GM23338 (cell line): ENCODE results near the gene SKIC2. TPM values are rescaled to one million over a fixed set of nuclear protein-coding genes. Genes with fewer than 3 reads are reported as not detected.
"Not testable (repeated sequence)": the region's sequence is repeated elsewhere in the genome, so short reads cannot be mapped to it uniquely, and the experiment has no call there.

ENCODE experiments used
- ATAC-seq: fragments of 200-7000 bp; cut with Tn5 transposase; 3 replicates; pipeline ENCODE4 v1.9.1; 2020
- DNase-seq: peaks from one replicate; pipeline ENCODE4 v3.0.0-alpha.2; 2015; ENCODE audit warnings: low spot score
- H2AFZ ChIP-seq: fragments of 200-600 bp; sonication (generic); 2 replicates; pipeline ENCODE4 v1.8.0; 2016; ENCODE audit warnings: antibody characterized with exemption, mild to moderate bottlenecking, moderate library complexity
- H3F3A ChIP-seq: fragments of 200-600 bp; sonication (generic); replicated peaks from 2 replicates; pipeline ENCODE4 v1.8.0; 2017; ENCODE audit warnings: antibody characterized with exemption, mixed run types, low read depth
- H3K27ac ChIP-seq: fragments of 200-600 bp; sonication (generic); 2 replicates; pipeline ENCODE4 v1.6.1; 2016; ENCODE audit warnings: low read depth
- H3K27me3 ChIP-seq: fragments of 200-600 bp; sonication (generic); 2 replicates; pipeline ENCODE4 v1.8.0; 2016; ENCODE audit warnings: mild to moderate bottlenecking, mixed run types, moderate library complexity; ENCODE audit not compliant: insufficient read depth
- H3K36me3 ChIP-seq: fragments of 200-600 bp; sonication (generic); 2 replicates; pipeline ENCODE4 v1.8.0; 2016; ENCODE audit warnings: mild to moderate bottlenecking; ENCODE audit not compliant: insufficient read depth
- H3K4me1 ChIP-seq: fragments of 200-600 bp; sonication (generic); 2 replicates; pipeline ENCODE4 v1.8.0; 2016; ENCODE audit warnings: mild to moderate bottlenecking, moderate library complexity; ENCODE audit not compliant: insufficient read depth
- H3K4me2 ChIP-seq: fragments of 200-600 bp; sonication (generic); 2 replicates; pipeline ENCODE4 v1.7.1; 2017; ENCODE audit warnings: mixed run types
- H3K4me3 ChIP-seq: fragments of 200-600 bp; sonication (generic); 2 replicates; pipeline ENCODE4 v1.6.1; 2016; ENCODE audit warnings: mixed run types
- H3K79me2 ChIP-seq: fragments of 200-600 bp; sonication (generic); replicated peaks from 2 replicates; pipeline ENCODE4 v1.8.0; 2017; ENCODE audit warnings: mild to moderate bottlenecking; ENCODE audit not compliant: insufficient read depth
- H3K9me2 ChIP-seq: fragments of 200-600 bp; sonication (generic); 2 replicates; pipeline ENCODE4 v1.8.0; 2017; ENCODE audit not compliant: insufficient read depth
- H4K20me1 ChIP-seq: fragments of 200-600 bp; sonication (generic); replicated peaks from 2 replicates; pipeline ENCODE4 v1.8.0; 2017; ENCODE audit warnings: mild to moderate bottlenecking; ENCODE audit not compliant: insufficient read depth
- H3K27ac Mint-ChIP-seq: 2 replicates; pipeline ENCODE4 v1.8.0; 2020; ENCODE audit warnings: inconsistent platforms, mild to moderate bottlenecking, moderate library complexity, mixed read lengths
- H3K27me3 Mint-ChIP-seq: 3 replicates; pipeline ENCODE4 v1.8.0; 2022; ENCODE audit warnings: low read depth, mild to moderate bottlenecking, moderate library complexity, mixed read lengths, inconsistent platforms; ENCODE audit not compliant: insufficient read depth, poor library complexity
- H3K36me3 Mint-ChIP-seq: 3 replicates; pipeline ENCODE4 v1.8.0; 2021; ENCODE audit warnings: low read depth, mild to moderate bottlenecking, inconsistent platforms, moderate library complexity, mixed read lengths
- H3K4me1 Mint-ChIP-seq: 3 replicates; pipeline ENCODE4 v1.8.0; 2020; ENCODE audit warnings: mild to moderate bottlenecking, inconsistent platforms, mixed read lengths
- H3K4me3 Mint-ChIP-seq: 3 replicates; pipeline ENCODE4 v1.8.0; 2021; ENCODE audit warnings: moderate library complexity, mild to moderate bottlenecking, inconsistent platforms, mixed read lengths
- H3K9me3 Mint-ChIP-seq: 3 replicates; pipeline ENCODE4 v1.8.0; 2020; ENCODE audit warnings: moderate library complexity, mild to moderate bottlenecking, inconsistent platforms, mixed read lengths
- polyA plus RNA-seq: library from polyadenylated mRNA; unstranded; fragments of >200 nt; fragmentation: Nextera tagmentation; extraction: Ambion mirVana; gene quantifications from 2 replicates; pipeline ENCODE4 v1.2.1, GENCODE V29; 2016
- total RNA-seq: library from RNA; depleted of rRNA; stranded (reverse); fragments of >200 nt; shearing (Covaris generic); gene quantifications from 2 replicates; pipeline ENCODE4 v1.2.3, GENCODE V29; 2014
- TF ChIP-seq, protein P1 (sequence below): fragments of 250-450 bp; sonication (Bioruptor Pico); IDR thresholded peaks from 2 replicates; pipeline ENCODE4 v1.5.0; 2020; ENCODE audit warnings: mild to moderate bottlenecking, moderate library complexity

The SKIC2 gene
- total and polyA plus RNA-seq, 2 experiments from 2014 or later, result 21.6 to 47.2 TPM

DNA sequence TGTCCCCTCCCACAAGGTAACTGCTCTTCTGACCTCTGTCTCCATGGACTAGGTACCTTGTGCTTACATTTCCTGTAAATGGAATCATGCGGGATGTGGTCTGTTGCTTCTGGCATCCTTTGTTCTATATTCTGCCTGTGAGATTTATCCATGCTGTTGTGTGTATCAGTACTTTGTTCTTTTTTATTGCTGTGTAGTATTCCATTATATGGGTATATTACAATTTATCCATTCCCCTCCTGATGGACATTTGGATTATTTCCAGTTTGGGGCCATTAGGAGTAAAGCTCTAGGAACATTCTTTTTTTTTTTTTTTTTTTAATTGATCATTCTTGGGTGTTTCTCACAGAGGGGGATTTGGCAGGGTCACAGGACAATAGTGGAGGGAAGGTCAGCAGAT lies 28.0 kb upstream of the SKIC2 start:
- H3K4me3 Mint-ChIP-seq, result no peak overlapping the region
- H3K27me3 Mint-ChIP-seq, result peaks cover 12% of the 10 kb centered on the region
- H3K4me1 Mint-ChIP-seq, result peaks cover 3% of the 10 kb centered on the region; the same call in 1 of the 3 replicates
- H3K79me2 ChIP-seq, result no peaks in the 10 kb centered on the region
- H3K4me2 ChIP-seq, result no peak overlapping the region
- TF ChIP-seq, protein P1, sequence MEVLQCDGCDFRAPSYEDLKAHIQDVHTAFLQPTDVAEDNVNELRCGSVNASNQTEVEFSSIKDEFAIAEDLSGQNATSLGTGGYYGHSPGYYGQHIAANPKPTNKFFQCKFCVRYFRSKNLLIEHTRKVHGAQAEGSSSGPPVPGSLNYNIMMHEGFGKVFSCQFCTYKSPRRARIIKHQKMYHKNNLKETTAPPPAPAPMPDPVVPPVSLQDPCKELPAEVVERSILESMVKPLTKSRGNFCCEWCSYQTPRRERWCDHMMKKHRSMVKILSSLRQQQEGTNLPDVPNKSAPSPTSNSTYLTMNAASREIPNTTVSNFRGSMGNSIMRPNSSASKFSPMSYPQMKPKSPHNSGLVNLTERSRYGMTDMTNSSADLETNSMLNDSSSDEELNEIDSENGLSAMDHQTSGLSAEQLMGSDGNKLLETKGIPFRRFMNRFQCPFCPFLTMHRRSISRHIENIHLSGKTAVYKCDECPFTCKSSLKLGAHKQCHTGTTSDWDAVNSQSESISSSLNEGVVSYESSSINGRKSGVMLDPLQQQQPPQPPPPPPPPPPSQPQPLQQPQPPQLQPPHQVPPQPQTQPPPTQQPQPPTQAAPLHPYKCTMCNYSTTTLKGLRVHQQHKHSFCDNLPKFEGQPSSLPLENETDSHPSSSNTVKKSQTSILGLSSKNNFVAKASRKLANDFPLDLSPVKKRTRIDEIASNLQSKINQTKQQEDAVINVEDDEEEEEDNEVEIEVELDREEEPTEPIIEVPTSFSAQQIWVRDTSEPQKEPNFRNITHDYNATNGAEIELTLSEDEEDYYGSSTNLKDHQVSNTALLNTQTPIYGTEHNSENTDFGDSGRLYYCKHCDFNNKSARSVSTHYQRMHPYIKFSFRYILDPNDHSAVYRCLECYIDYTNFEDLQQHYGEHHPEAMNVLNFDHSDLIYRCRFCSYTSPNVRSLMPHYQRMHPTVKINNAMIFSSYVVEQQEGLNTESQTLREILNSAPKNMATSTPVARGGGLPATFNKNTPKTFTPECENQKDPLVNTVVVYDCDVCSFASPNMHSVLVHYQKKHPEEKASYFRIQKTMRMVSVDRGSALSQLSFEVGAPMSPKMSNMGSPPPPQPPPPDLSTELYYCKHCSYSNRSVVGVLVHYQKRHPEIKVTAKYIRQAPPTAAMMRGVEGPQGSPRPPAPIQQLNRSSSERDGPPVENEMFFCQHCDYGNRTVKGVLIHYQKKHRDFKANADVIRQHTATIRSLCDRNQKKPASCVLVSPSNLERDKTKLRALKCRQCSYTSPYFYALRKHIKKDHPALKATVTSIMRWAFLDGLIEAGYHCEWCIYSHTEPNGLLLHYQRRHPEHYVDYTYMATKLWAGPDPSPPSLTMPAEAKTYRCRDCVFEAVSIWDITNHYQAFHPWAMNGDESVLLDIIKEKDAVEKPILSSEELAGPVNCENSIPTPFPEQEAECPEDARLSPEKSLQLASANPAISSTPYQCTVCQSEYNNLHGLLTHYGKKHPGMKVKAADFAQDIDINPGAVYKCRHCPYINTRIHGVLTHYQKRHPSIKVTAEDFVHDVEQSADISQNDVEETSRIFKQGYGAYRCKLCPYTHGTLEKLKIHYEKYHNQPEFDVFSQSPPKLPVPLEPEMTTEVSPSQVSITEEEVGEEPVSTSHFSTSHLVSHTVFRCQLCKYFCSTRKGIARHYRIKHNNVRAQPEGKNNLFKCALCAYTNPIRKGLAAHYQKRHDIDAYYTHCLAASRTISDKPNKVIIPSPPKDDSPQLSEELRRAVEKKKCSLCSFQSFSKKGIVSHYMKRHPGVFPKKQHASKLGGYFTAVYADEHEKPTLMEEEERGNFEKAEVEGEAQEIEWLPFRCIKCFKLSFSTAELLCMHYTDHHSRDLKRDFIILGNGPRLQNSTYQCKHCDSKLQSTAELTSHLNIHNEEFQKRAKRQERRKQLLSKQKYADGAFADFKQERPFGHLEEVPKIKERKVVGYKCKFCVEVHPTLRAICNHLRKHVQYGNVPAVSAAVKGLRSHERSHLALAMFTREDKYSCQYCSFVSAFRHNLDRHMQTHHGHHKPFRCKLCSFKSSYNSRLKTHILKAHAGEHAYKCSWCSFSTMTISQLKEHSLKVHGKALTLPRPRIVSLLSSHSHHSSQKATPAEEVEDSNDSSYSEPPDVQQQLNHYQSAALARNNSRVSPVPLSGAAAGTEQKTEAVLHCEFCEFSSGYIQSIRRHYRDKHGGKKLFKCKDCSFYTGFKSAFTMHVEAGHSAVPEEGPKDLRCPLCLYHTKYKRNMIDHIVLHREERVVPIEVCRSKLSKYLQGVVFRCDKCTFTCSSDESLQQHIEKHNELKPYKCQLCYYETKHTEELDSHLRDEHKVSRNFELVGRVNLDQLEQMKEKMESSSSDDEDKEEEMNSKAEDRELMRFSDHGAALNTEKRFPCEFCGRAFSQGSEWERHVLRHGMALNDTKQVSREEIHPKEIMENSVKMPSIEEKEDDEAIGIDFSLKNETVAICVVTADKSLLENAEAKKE (CRISPR knock-in tag), result no peak
- DNase-seq (no peak), ATAC-seq (no peak)
- H3F3A ChIP-seq, result no peaks in the 10 kb centered on the region
- H3K36me3 ChIP-seq, result no peaks in the 10 kb centered on the region
- peaks cover 4% of the 10 kb centered on the region; the same call in 1 of the 2 replicates for H3K9me2 ChIP-seq
- H3K36me3 Mint-ChIP-seq, result no peaks in the 10 kb centered on the region
- H3K4me3 ChIP-seq, result no peak overlapping the region
- H2AFZ ChIP-seq, result no peak overlapping the region
- peaks cover 11% of the 10 kb centered on the region; the same call in 2 of the 3 replicates for H3K9me3 Mint-ChIP-seq
- no peaks in the 10 kb centered on the region for H3K4me1 ChIP-seq
- H4K20me1 ChIP-seq, result no peaks in the 10 kb centered on the region
- H3K27ac ChIP-seq, result no peak overlapping the region
- no peaks in the 10 kb centered on the region for H3K27me3 ChIP-seq
- H3K27ac Mint-ChIP-seq, result no peak overlapping the region

DNA sequence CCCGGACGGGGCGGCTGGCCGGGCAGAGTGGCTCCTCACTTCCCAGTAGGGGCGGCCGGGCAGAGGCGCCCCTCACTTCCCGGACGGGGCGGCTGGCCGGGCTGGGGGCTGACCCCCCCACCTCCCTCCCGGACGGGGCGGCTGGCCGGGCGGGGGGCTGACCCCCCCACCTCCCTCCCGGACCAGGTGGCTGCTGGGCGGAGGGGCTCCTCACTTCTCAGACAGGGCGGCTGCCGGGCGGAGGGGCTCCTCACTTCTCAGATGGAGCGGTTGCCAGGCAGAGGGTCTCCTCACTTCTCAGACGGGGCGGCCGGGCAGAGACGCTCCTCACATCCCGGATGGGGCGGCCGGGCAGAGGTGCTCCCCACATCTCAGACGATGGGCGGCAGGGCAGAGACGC lies 26.8 kb upstream of the SKIC2 start:
- not testable (repeated sequence) for H3K4me3 ChIP-seq, H3K4me3 Mint-ChIP-seq, ATAC-seq, H2AFZ ChIP-seq, H3K79me2 ChIP-seq, H3K36me3 ChIP-seq, DNase-seq, H3K36me3 Mint-ChIP-seq, H3K4me1 Mint-ChIP-seq, H3K4me2 ChIP-seq, H3K27ac Mint-ChIP-seq, H4K20me1 ChIP-seq, H3F3A ChIP-seq, H3K27me3 ChIP-seq, H3K4me1 ChIP-seq, H3K27ac ChIP-seq, H3K9me2 ChIP-seq
- Mint-ChIP-seq H3K27me3 (peaks cover 12% of the 10 kb centered on the region), H3K9me3 (peaks cover 11% of the 10 kb centered on the region; the same call in 2 of the 3 replicates)
